HEK293 (cell line): Measurements from ENCODE around the gene MPPED2.

Experiments
- CTCF ChIA-PET: fragments of 350-600 bp; formaldehyde crosslinking; extraction: SDS; loops from one replicate; lab custom pipeline; 2021; ENCODE audit warnings: antibody characterized with exemption; lab: Yijun Ruan, JAX
- POLR2A ChIA-PET: fragments of 300-600 bp; formaldehyde crosslinking; extraction: SDS; loops from one replicate; lab custom pipeline; 2020; ENCODE audit warnings: antibody characterized with exemption, inconsistent platforms; lab: Yijun Ruan, JAX
- H3K27ac ChIP-seq: fragments of 200-500 bp; sonication (Bioruptor generic); 2 replicates; pipeline ENCODE4 v1.5.1; 2014; ENCODE audit warnings: low read depth, low read length, control low read depth, inconsistent platforms; ENCODE audit errors: extremely low read depth
- H3K36me3 ChIP-seq, 2 experiments: fragments of 200-500 bp in 1 of 2; sonication (Bioruptor generic) in 1 of 2; 1 replicate in 1 of 2; 2 replicates in 1 of 2; pipeline ENCODE4 v1.5.1; 2014 to 2017; ENCODE audit warnings: inconsistent platforms in 2 of 2, low read length in 2 of 2; ENCODE audit not compliant: control insufficient read depth in 2 of 2, insufficient read depth in 1 of 2
- H3K4me1 ChIP-seq: fragments of 200-500 bp; sonication (Bioruptor generic); 2 replicates; pipeline ENCODE4 v1.5.1; 2014; ENCODE audit warnings: mild to moderate bottlenecking, low read length, inconsistent platforms; ENCODE audit not compliant: control insufficient read depth, insufficient read depth
- H3K4me3 ChIP-seq: 2 replicates; pipeline ENCODE4 v1.5.1; 2011; ENCODE audit warnings: low read depth, mild to moderate bottlenecking, control low read depth, low read length, moderate library complexity
- H3K9me3 ChIP-seq: fragments of 200-500 bp; sonication (Bioruptor generic); 2 replicates; pipeline ENCODE4 v1.5.1; 2014; ENCODE audit warnings: low read depth, low read length, inconsistent platforms; ENCODE audit not compliant: control insufficient read depth, insufficient read depth
- BCL11A ChIP-seq: fragments of 450-650 bp; formaldehyde crosslinking; IDR thresholded peaks from 2 replicates; pipeline ENCODE4 v1.5.1; 2016; ENCODE audit warnings: low read depth, missing biosample characterization, missing genetic modification characterization
- HIC1 ChIP-seq: fragments of 450-650 bp; formaldehyde crosslinking; IDR thresholded peaks from 2 replicates; pipeline ENCODE4 v1.5.1; 2016; ENCODE audit warnings: missing biosample characterization, missing genetic modification characterization
- MZF1 ChIP-seq: fragments of 450-650 bp; formaldehyde crosslinking; IDR thresholded peaks from 2 replicates; pipeline ENCODE4 v1.5.1; 2017; ENCODE audit warnings: missing biosample characterization, missing genetic modification characterization, borderline replicate concordance
- TRIM28 ChIP-seq: IDR thresholded peaks from 2 replicates; pipeline ENCODE4 v1.6.1; 2011; ENCODE audit warnings: low read length, control low read depth, borderline replicate concordance
- WT1 ChIP-seq: fragments of 450-650 bp; formaldehyde crosslinking; IDR thresholded peaks from 2 replicates; pipeline ENCODE4 v1.5.1; 2016; ENCODE audit warnings: missing biosample characterization, missing genetic modification characterization
- YY1 ChIP-seq: fragments of 450-650 bp; formaldehyde crosslinking; IDR thresholded peaks from 2 replicates; pipeline ENCODE4 v1.5.1; 2018; ENCODE audit warnings: missing biosample characterization, missing genetic modification characterization
- YY2 ChIP-seq: fragments of 450-650 bp; formaldehyde crosslinking; IDR thresholded peaks from 2 replicates; pipeline ENCODE4 v1.5.1; 2016; ENCODE audit warnings: missing biosample characterization, missing genetic modification characterization
- ZBTB11 ChIP-seq: fragments of 450-650 bp; formaldehyde crosslinking; conservative IDR thresholded peaks from 2 replicates; pipeline ENCODE4 v1.5.1; 2016; ENCODE audit warnings: low read depth, missing biosample characterization, missing genetic modification characterization
- ZBTB8A ChIP-seq: fragments of 450-650 bp; formaldehyde crosslinking; IDR thresholded peaks from 2 replicates; pipeline ENCODE4 v1.5.1; 2016; ENCODE audit warnings: missing biosample characterization, missing genetic modification characterization
- ZFHX2 ChIP-seq: fragments of 450-650 bp; formaldehyde crosslinking; conservative IDR thresholded peaks from 2 replicates; pipeline ENCODE4 v1.5.1; 2016; ENCODE audit warnings: missing biosample characterization, missing genetic modification characterization
- ZIC2 ChIP-seq: fragments of 450-650 bp; formaldehyde crosslinking; IDR thresholded peaks from 2 replicates; pipeline ENCODE4 v1.5.1; 2016; ENCODE audit warnings: missing biosample characterization, missing genetic modification characterization
- ZNF157 ChIP-seq: fragments of 450-650 bp; formaldehyde crosslinking; IDR thresholded peaks from 2 replicates; pipeline ENCODE4 v1.5.1; 2016; ENCODE audit warnings: missing biosample characterization, missing genetic modification characterization
- ZNF169 ChIP-seq: fragments of 450-650 bp; formaldehyde crosslinking; IDR thresholded peaks from 2 replicates; pipeline ENCODE4 v1.5.1; 2016; ENCODE audit warnings: missing biosample characterization, missing genetic modification characterization
- ZNF211 ChIP-seq: fragments of 450-650 bp; formaldehyde crosslinking; IDR thresholded peaks from 2 replicates; pipeline ENCODE4 v1.5.1; 2016; ENCODE audit warnings: low read depth, missing biosample characterization, missing genetic modification characterization
- ZNF266 ChIP-seq: fragments of 450-650 bp; formaldehyde crosslinking; IDR thresholded peaks from 2 replicates; pipeline ENCODE4 v1.5.1; 2016; ENCODE audit warnings: missing biosample characterization, missing genetic modification characterization, low read depth
- ZNF280D ChIP-seq: fragments of 450-650 bp; formaldehyde crosslinking; IDR thresholded peaks from 2 replicates; pipeline ENCODE4 v1.5.1; 2016; ENCODE audit warnings: missing biosample characterization, missing genetic modification characterization
- ZNF488 ChIP-seq: fragments of 450-650 bp; formaldehyde crosslinking; IDR thresholded peaks from 2 replicates; pipeline ENCODE4 v1.5.1; 2016; ENCODE audit warnings: missing biosample characterization, missing genetic modification characterization
- ZNF571 ChIP-seq: fragments of 450-650 bp; formaldehyde crosslinking; IDR thresholded peaks from 2 replicates; pipeline ENCODE4 v1.5.0; 2017; ENCODE audit warnings: missing biosample characterization, missing genetic modification characterization
- ZNF585B ChIP-seq: fragments of 450-650 bp; formaldehyde crosslinking; IDR thresholded peaks from 2 replicates; pipeline ENCODE4 v1.5.1; 2016; ENCODE audit warnings: missing biosample characterization, missing genetic modification characterization
- ZNF600 ChIP-seq: fragments of 450-650 bp; formaldehyde crosslinking; IDR thresholded peaks from 2 replicates; pipeline ENCODE4 v1.5.1; 2016; ENCODE audit warnings: missing biosample characterization, missing genetic modification characterization
- ZNF692 ChIP-seq: fragments of 450-650 bp; formaldehyde crosslinking; IDR thresholded peaks from 2 replicates; pipeline ENCODE4 v1.5.1; 2016; ENCODE audit warnings: missing biosample characterization, missing genetic modification characterization
- ZNF830 ChIP-seq: fragments of 450-650 bp; IDR thresholded peaks from 2 replicates; pipeline ENCODE4 v1.5.0; 2018; ENCODE audit warnings: missing biosample characterization, missing genetic modification characterization, low read depth, mild to moderate bottlenecking, moderate library complexity

The MPPED2 gene

GRCh38 chr11:30423279-30423648 lies 162.9 kb downstream of the MPPED2 start:
- H3K27ac ChIP-seq = no peak overlapping the region
- CTCF ChIA-PET = interaction anchor here (0.6 to 0.7 kb wide), 2 partner anchors 295 to 436 kb away, joined by 3 read pairs; no protein-coding TSS in a partner anchor
- no peaks in the 10 kb centered on the region for H3K36me3 ChIP-seq
- no peak for TF ChIP-seq ZFHX2 (tag by site-specific recombination)
- TF ChIP-seq ZNF585B (tag by site-specific recombination) = no peak
- no peak for TF ChIP-seq ZNF692 (tag by site-specific recombination)
- no peak for TF ChIP-seq ZNF600
- no peak for TF ChIP-seq ZNF488 (tag by site-specific recombination)
- TF ChIP-seq ZNF157 = no peak
- TF ChIP-seq TRIM28 = no peak
- no peak for TF ChIP-seq ZNF830 (tag by site-specific recombination)
- no peak for TF ChIP-seq BCL11A
- TF ChIP-seq ZNF169 (tag by site-specific recombination) = no peak
- no peak for TF ChIP-seq ZNF280D (tag by site-specific recombination)
- no peak for TF ChIP-seq ZNF211
- TF ChIP-seq ZBTB8A (tag by site-specific recombination) = no peak
- no peak for TF ChIP-seq ZNF571
- TF ChIP-seq, all 188 proteins: peak for 0
- no peaks in the 10 kb centered on the region for H3K4me1 ChIP-seq
- no peak overlapping the region for H3K4me3 ChIP-seq
- H3K9me3 ChIP-seq = no peaks in the 10 kb centered on the region
- POLR2A ChIA-PET = no interaction called here

- POLR2A ChIA-PET = no interaction called here
Observed at GRCh38 chr11:30422447-30423278, 163.5 kb downstream of the MPPED2 start.

GRCh38 chr11:30420233-30420787 lies 165.8 kb downstream of the MPPED2 start:
- no peaks in the 10 kb centered on the region for H3K9me3 ChIP-seq
- no peaks in the 10 kb centered on the region for H3K36me3 ChIP-seq
- no peak overlapping the region for H3K27ac ChIP-seq
- no peak overlapping the region for H3K4me3 ChIP-seq
- ChIA-PET POLR2A (no interaction called here), CTCF (interaction anchor here (0.6 kb wide), 1 partner anchor 16 kb away, joined by 3 read pairs; no protein-coding TSS in a partner anchor)
- no peaks in the 10 kb centered on the region for H3K4me1 ChIP-seq
- no peak for TF ChIP-seq ZBTB11 (tag by site-specific recombination)
- no peak for TF ChIP-seq YY1 (tag by site-specific recombination)
- TF ChIP-seq MZF1 (tag by site-specific recombination) = no peak
- TF ChIP-seq HIC1 (tag by site-specific recombination) = no peak
- TF ChIP-seq ZNF266 (tag by site-specific recombination) = no peak

More at GRCh38 chr11:30422447-30423278, 163.5 kb downstream of the MPPED2 start:
- CTCF ChIA-PET = interaction anchor here (0.6 to 0.7 kb wide), 2 partner anchors 11 to 294 kb away, joined by 3 read pairs; no protein-coding TSS in a partner anchor
- Histone ChIP-seq H3K36me3 (no peaks in the 10 kb centered on the region), H3K27ac (no peak overlapping the region), H3K9me3 (no peaks in the 10 kb centered on the region), H3K4me1 (no peaks in the 10 kb centered on the region), H3K4me3 (no peak overlapping the region)
- peak; percentile 67 for TF ChIP-seq ZIC2 (tag by site-specific recombination)
- TF ChIP-seq YY2 (tag by site-specific recombination) = no peak
- peak; percentile 95 for TF ChIP-seq WT1 (tag by site-specific recombination)
